SK-N-SH (cell line): ENCODE measurements around the gene IDUA. TPM values are rescaled to one million over a fixed set of nuclear protein-coding genes. Genes with fewer than 3 reads are reported as not detected.

Experiments used
- CTCF ChIA-PET: fragments of 300-600, 350-600 bp; formaldehyde crosslinking; extraction: SDS; loops from one replicate; lab custom pipeline; 2021; lab: Yijun Ruan, JAX
- POLR2A ChIA-PET: fragments of 350-600 bp; sonication (Branson Sonifier 250); formaldehyde crosslinking; extraction: SDS; loops from one replicate; lab custom pipeline; 2020; ENCODE audit warnings: antibody characterized with exemption, inconsistent platforms; lab: Yijun Ruan, JAX
- DNase-seq: peaks from one replicate; pipeline ENCODE4 v3.0.0; 2012
- H2AFZ ChIP-seq: fragments of 200-600 bp; sonication (generic); 2 replicates; pipeline ENCODE4 v1.8.1; 2016; ENCODE audit warnings: antibody characterized with exemption, mild to moderate bottlenecking, low read depth
- H3F3A ChIP-seq: fragments of 200-600 bp; sonication (generic); replicated peaks from 2 replicates; pipeline ENCODE3; 2016; ENCODE audit warnings: antibody characterized with exemption, mild to moderate bottlenecking; ENCODE audit not compliant: insufficient read depth
- H3K27ac ChIP-seq, 2 experiments: fragments of 200-500 bp in 1 of 2; fragments of 200-600 bp in 1 of 2; sonication (Bioruptor generic) in 1 of 2; sonication (generic), shearing (Covaris generic) in 1 of 2; 2 replicates each; pipeline versions ENCODE4 v1.5.1 to v1.6.1; 2014 to 2016; ENCODE audit warnings: low read depth in 2 of 2, inconsistent platforms in 1 of 2, low read length in 1 of 2, mild to moderate bottlenecking in 1 of 2, mixed read lengths in 1 of 2
- H3K27me3 ChIP-seq: fragments of 200-600 bp; sonication (generic), shearing (Covaris generic); 2 replicates; pipeline ENCODE4 v1.6.1; 2016; ENCODE audit warnings: mixed run types; ENCODE audit not compliant: insufficient read depth
- H3K36me3 ChIP-seq, 2 experiments: fragments of 200-500 bp in 1 of 2; fragments of 200-600 bp in 1 of 2; sonication (Bioruptor generic) in 1 of 2; sonication (generic) in 1 of 2; replicated peaks in 1 of 2; 2 replicates each; pipeline versions ENCODE3 to v1.5.1; 2014 to 2016; ENCODE audit warnings: low read length in 1 of 2, mild to moderate bottlenecking in 1 of 2; ENCODE audit not compliant: insufficient read depth in 2 of 2, control insufficient read depth in 1 of 2
- H3K4me1 ChIP-seq, 2 experiments: fragments of 200-500 bp in 1 of 2; fragments of 200-600 bp in 1 of 2; sonication (Bioruptor generic) in 1 of 2; sonication (generic), shearing (Covaris generic) in 1 of 2; 2 replicates each; pipeline versions ENCODE4 v1.5.1 to v1.6.1; 2014 to 2016; ENCODE audit warnings: low read depth in 1 of 2, low read length in 1 of 2, mixed run types in 1 of 2; ENCODE audit not compliant: insufficient read depth in 2 of 2, control insufficient read depth in 1 of 2
- H3K4me2 ChIP-seq: fragments of 200-600 bp; sonication (generic), shearing (Covaris generic); 2 replicates; pipeline ENCODE4 v1.6.1; 2017; ENCODE audit warnings: mixed run types
- H3K4me3 ChIP-seq, 2 experiments: fragments of 200-500 bp in 1 of 2; fragments of 200-600 bp in 1 of 2; sonication (Bioruptor generic) in 1 of 2; sonication (generic), shearing (Covaris generic) in 1 of 2; 2 replicates each; pipeline versions ENCODE4 v1.5.1 to v1.8.1; 2014 to 2016; ENCODE audit warnings: low read depth in 2 of 2, inconsistent platforms in 1 of 2, low read length in 1 of 2, mild to moderate bottlenecking in 1 of 2, mixed read lengths in 1 of 2, moderate library complexity in 1 of 2
- H3K79me2 ChIP-seq: fragments of 200-600 bp; sonication (generic); 2 replicates; pipeline ENCODE4 v1.8.1; 2017; ENCODE audit warnings: mild to moderate bottlenecking; ENCODE audit not compliant: insufficient read depth
- H3K9ac ChIP-seq: fragments of 200-600 bp; sonication (generic); 2 replicates; pipeline ENCODE4 v1.6.1; 2017; ENCODE audit warnings: mixed run types
- H3K9me2 ChIP-seq: fragments of 200-600 bp; sonication (generic); 2 replicates; pipeline ENCODE4 v1.6.1; 2017; ENCODE audit warnings: mixed run types
- H3K9me3 ChIP-seq: fragments of 200-600 bp; sonication (generic); 2 replicates; pipeline ENCODE4 v1.6.1; 2017; ENCODE audit warnings: mixed run types, mild to moderate bottlenecking, moderate library complexity
- H4K20me1 ChIP-seq: fragments of 200-600 bp; sonication (generic); 2 replicates; pipeline ENCODE4 v1.6.1; 2017; ENCODE audit warnings: mild to moderate bottlenecking, mixed run types; ENCODE audit not compliant: insufficient read depth
- EP300 ChIP-seq, 2 experiments: IDR thresholded peaks; 2 replicates each; pipeline versions ENCODE4 v1.4.0 to v1.6.1; 2012; ENCODE audit warnings: borderline replicate concordance in 1 of 2, low read depth in 1 of 2, low read length in 1 of 2
- FOSL2 ChIP-seq: IDR thresholded peaks from 2 replicates; pipeline ENCODE4 v1.4.0; 2012; ENCODE audit warnings: low read depth, mild to moderate bottlenecking, moderate library complexity, borderline replicate concordance
- FOXJ3 ChIP-seq: sonication (generic); formaldehyde crosslinking; IDR thresholded peaks from 2 replicates; pipeline ENCODE4 v1.5.1; 2020; ENCODE audit warnings: mild to moderate bottlenecking, missing genetic modification reagents
- GABPA ChIP-seq: IDR thresholded peaks from 2 replicates; pipeline ENCODE4 v1.4.0; 2012; ENCODE audit warnings: low read depth, mild to moderate bottlenecking
- IRF3 ChIP-seq: fragments of 150-350 bp; IDR thresholded peaks from 2 replicates; pipeline ENCODE4 v1.6.1; 2016; ENCODE audit warnings: mild to moderate bottlenecking, low read depth, low read length
- MAX ChIP-seq: IDR thresholded peaks from 2 replicates; pipeline ENCODE4 v1.4.0; 2012; ENCODE audit warnings: low read depth
- MXI1 ChIP-seq: IDR thresholded peaks from 2 replicates; pipeline ENCODE4 v1.6.1; 2012; ENCODE audit warnings: mild to moderate bottlenecking, low read depth, low read length, improper control_type of control experiment
- NFIC ChIP-seq: IDR thresholded peaks from 2 replicates; pipeline ENCODE4 v1.4.0; 2012; ENCODE audit warnings: borderline replicate concordance
- PBX3 ChIP-seq: IDR thresholded peaks from 2 replicates; pipeline ENCODE4; 2012
- POLR2AphosphoS5 ChIP-seq: IDR thresholded peaks from 2 replicates; pipeline ENCODE4 v1.6.1; 2012; ENCODE audit warnings: low read depth, low read length
- RAD21 ChIP-seq: IDR thresholded peaks from 2 replicates; pipeline ENCODE4 v1.6.1; 2012; ENCODE audit warnings: mild to moderate bottlenecking, low read length
- REST ChIP-seq: IDR thresholded peaks from 2 replicates; pipeline ENCODE4 v1.6.1; 2012; ENCODE audit warnings: mild to moderate bottlenecking, low read depth, low read length, moderate library complexity
- RFX5 ChIP-seq: IDR thresholded peaks from 2 replicates; pipeline ENCODE4 v1.6.1; 2012; ENCODE audit warnings: mild to moderate bottlenecking, improper control_type of control experiment, low read length
- RXRA ChIP-seq: IDR thresholded peaks from 2 replicates; pipeline ENCODE4 v1.4.0; 2012; ENCODE audit warnings: low read depth, mild to moderate bottlenecking, borderline replicate concordance
- SIN3A ChIP-seq: IDR thresholded peaks from 2 replicates; pipeline ENCODE4 v1.6.1; 2012; ENCODE audit warnings: low read depth, mild to moderate bottlenecking, low read length, moderate library complexity, borderline replicate concordance
- TAF1 ChIP-seq: IDR thresholded peaks from 2 replicates; pipeline ENCODE4 v1.6.1; 2012; ENCODE audit warnings: low read depth, mild to moderate bottlenecking, low read length, moderate library complexity, borderline replicate concordance
- USF2 ChIP-seq: fragments of 150-350 bp; IDR thresholded peaks from 2 replicates; pipeline ENCODE4 v1.6.1; 2017; ENCODE audit warnings: antibody characterized with exemption, low read length, low read depth, borderline replicate concordance
- WGBS: methylation state at CpG from one replicate; pipeline ENCODE4 v1.1.6; 2017; ENCODE audit warnings: low lambda C conversion rate; 5-methylcytosine and 5-hydroxymethylcytosine counted together
- polyA plus RNA-seq, 3 experiments: library from polyadenylated mRNA; depleted of rRNA; stranded (reverse); fragments of >200 nt; gene quantifications; 2 replicates each; pipeline ENCODE4 v1.2.3, GENCODE V29; 2012

The IDUA gene
- polyA plus RNA-seq, 1 of the 3 experiments (the other 2 are of a cell fraction) = 24.4 TPM

GRCh38 chr4:1008840-1009541, 22.1 kb downstream of the IDUA start:
- Histone ChIP-seq H3K4me2 (peak overlapping the region; percentile 85), H3K79me2 (no peaks in the 10 kb centered on the region), H3K4me1 (peaks cover 0 to 15% of the 10 kb centered on the region in 2 experiments; a peak in 1 of 4 replicates), H3F3A (peaks cover 10% of the 10 kb centered on the region), H3K27me3 (peaks cover 43% of the 10 kb centered on the region), H2AFZ (peak overlapping the region; percentile 89; the same call in 1 of the 2 replicates), H3K9ac (no peak overlapping the region), H3K27ac (no peak overlapping the region), H4K20me1 (0 out of 2 replicates have a peak, but pooled peaks cover 7% of the 10 kb centered on the region), H3K9me2 (no peaks in the 10 kb centered on the region), H3K9me3 (no peaks in the 10 kb centered on the region), H3K4me3 (peak overlapping the region; percentile 52 to 63), H3K36me3 (no peaks in the 10 kb centered on the region)
- ChIA-PET CTCF (interaction anchor here (2.2 kb wide), 1 partner anchor 22 kb away, joined by 14 read pairs; the partner anchor contains the start of gene IDUA), POLR2A (no interaction called here)
- DNase-seq = no peak
- 2% methylated on average over 10 of the region's 36 CpGs for WGBS
- TF ChIP-seq RFX5 (no peak), EP300 (IDR thresholded peaks at IDR 0.05; ENCODE audit: borderline replicate concordance in 1 of 2, low read depth in 1 of 2, low read length in 1 of 2) (no peak), SIN3A (no peak), NFIC (no peak), GABPA (no peak), RAD21 (no peak), IRF3 (no peak), POLR2AphosphoS5 (no peak)

- Histone ChIP-seq H3K9ac (no peak overlapping the region), H2AFZ (peak overlapping the region; percentile 89; the same call in 1 of the 2 replicates), H3K27me3 (peaks cover 43% of the 10 kb centered on the region), H3K4me1 (peaks cover 0 to 15% of the 10 kb centered on the region in 2 experiments; a peak in 1 of 4 replicates), H3K27ac (no peak overlapping the region), H3K4me3 (peak overlapping the region; percentile 52 to 63), H3K9me3 (no peaks in the 10 kb centered on the region), H3K4me2 (peak overlapping the region; percentile 93), H3F3A (peaks cover 11% of the 10 kb centered on the region), H3K9me2 (no peaks in the 10 kb centered on the region), H4K20me1 (0 out of 2 replicates have a peak, but pooled peaks cover 7% of the 10 kb centered on the region), H3K79me2 (no peaks in the 10 kb centered on the region), H3K36me3 (no peaks in the 10 kb centered on the region)
- ChIA-PET CTCF (interaction anchor here (0.6 to 2.2 kb wide), 6 partner anchors 9 to 121 kb away, joined by 3 to 14 read pairs (median 3); partner anchors contain the start of gene IDUA), POLR2A (no interaction called here)
- DNase-seq = peak; percentile 97
- no CpG with 5 or more reads among the region's 109 CpGs for WGBS
- no peak for TF ChIP-seq REST
- no peak for TF ChIP-seq FOXJ3 (CRISPR knock-in tag)
- TF ChIP-seq RAD21 = no peak
- TF ChIP-seq MXI1 = no peak
- TF ChIP-seq MAX = no peak
- no peak for TF ChIP-seq RXRA
- TF ChIP-seq TAF1 = no peak
- no peak for TF ChIP-seq NFIC
- no peak for TF ChIP-seq FOSL2
- no peak for TF ChIP-seq USF2
- no peak for TF ChIP-seq PBX3
- TF ChIP-seq EP300 (IDR thresholded peaks at IDR 0.05; ENCODE audit: borderline replicate concordance in 1 of 2, low read depth in 1 of 2, low read length in 1 of 2) = no peak
These were observed 22.9 kb downstream of the IDUA start for GRCh38 chr4:1009542-1010394.
